Mesodermal cell (in vitro differentiated cells): ENCODE measurements around the gene TICAM2.
A peak's percentile ranks its signal among the peaks of the same experiment; 100 is the strongest.

Experiments
- H3K27ac ChIP-seq: 2 replicates; pipeline ENCODE4 v1.7.0; 2013; ENCODE audit warnings: mild to moderate bottlenecking, low read depth, low read length, moderate library complexity; ENCODE audit not compliant: severe bottlenecking
- H3K36me3 ChIP-seq: 2 replicates; pipeline ENCODE4 v1.7.1; 2013; ENCODE audit warnings: mild to moderate bottlenecking, low read length, moderate library complexity; ENCODE audit not compliant: control insufficient read depth, insufficient read depth
- H3K4me1 ChIP-seq: one replicate; pipeline ENCODE4 v1.7.1; 2013; ENCODE audit warnings: mild to moderate bottlenecking, low read length; ENCODE audit not compliant: insufficient read depth, control insufficient read depth, poor library complexity, severe bottlenecking
- H3K4me3 ChIP-seq: 2 replicates; pipeline ENCODE4 v1.7.0; 2013; ENCODE audit warnings: low read length, control low read depth, mild to moderate bottlenecking; ENCODE audit not compliant: insufficient read depth, poor library complexity, severe bottlenecking; ENCODE audit errors: extremely low read depth
- H3K9me3 ChIP-seq: 2 replicates; pipeline ENCODE4 v1.7.1; 2013; ENCODE audit warnings: mild to moderate bottlenecking, low read length, moderate library complexity; ENCODE audit not compliant: control insufficient read depth
- WGBS, 2 experiments: methylation state at CpG; one replicate each; pipeline ENCODE4 v1.1.5; 2013; ENCODE audit warnings: missing lambda C conversion rate in 2 of 2; ENCODE audit not compliant: insufficient coverage in 2 of 2; 5-methylcytosine and 5-hydroxymethylcytosine counted together

The TICAM2 gene

GRCh38 chr5:115586525-115587146 is 15.6 kb downstream of the TICAM2 start:
- Histone ChIP-seq H3K4me1 (peaks cover 17% of the 10 kb centered on the region), H3K27ac (no peak overlapping the region), H3K4me3 (no peak overlapping the region), H3K9me3 (no peaks in the 10 kb centered on the region), H3K36me3 (no peaks in the 10 kb centered on the region)
- WGBS, 2 experiments = 93 to 94% methylated on average over 3 of the region's 6 CpGs

GRCh38 chr5:115585265-115585664 is 17.0 kb downstream of the TICAM2 start:
- Histone ChIP-seq H3K4me3 (no peak overlapping the region), H3K36me3 (no peaks in the 10 kb centered on the region), H3K9me3 (no peaks in the 10 kb centered on the region), H3K27ac (peak overlapping the region; percentile 30), H3K4me1 (peaks cover 17% of the 10 kb centered on the region)
- WGBS, 2 experiments = 100% methylated on average over 1 of the region's 1 CpG

GRCh38 chr5:115584501-115584900 is 17.8 kb downstream of the TICAM2 start:
- Histone ChIP-seq H3K4me3 (no peak overlapping the region), H3K4me1 (peaks cover 17% of the 10 kb centered on the region), H3K9me3 (no peaks in the 10 kb centered on the region), H3K36me3 (no peaks in the 10 kb centered on the region), H3K27ac (no peak overlapping the region)
- no CpG with 5 or more reads among the region's 1 CpG for WGBS, 2 experiments

- Histone ChIP-seq H3K9me3 (no peaks in the 10 kb centered on the region), H3K4me1 (peaks cover 17% of the 10 kb centered on the region), H3K36me3 (no peaks in the 10 kb centered on the region), H3K27ac (peak overlapping the region; percentile 46), H3K4me3 (no peak overlapping the region)
- WGBS, 2 experiments = 20 to 50% methylated on average over 1 of the region's 3 CpGs
Observed at GRCh38 chr5:115583474-115583873, 18.8 kb downstream of the TICAM2 start.

DNA sequence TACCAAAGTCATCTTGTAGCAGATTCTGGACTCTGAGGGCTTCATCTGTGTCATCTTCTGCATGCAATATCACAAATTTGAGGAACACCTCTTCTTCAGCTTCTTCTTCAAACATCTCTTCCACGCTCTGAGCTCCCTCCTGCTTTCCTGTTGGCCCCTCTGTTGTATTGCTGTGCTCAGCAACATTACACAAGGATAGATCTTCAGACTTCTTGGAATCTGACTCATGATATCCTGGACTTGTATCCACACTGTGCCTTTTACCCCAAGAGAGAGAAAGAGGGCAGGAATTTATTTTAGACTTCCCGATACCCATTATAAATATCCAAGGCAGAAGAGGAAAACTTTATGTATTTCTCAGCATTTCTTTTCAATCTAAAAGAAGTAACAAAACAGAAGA is 21.3 kb downstream of the TICAM2 start:
- H3K36me3 ChIP-seq = no peaks in the 10 kb centered on the region
- H3K4me3 ChIP-seq = no peak overlapping the region
- H3K4me1 ChIP-seq = peaks cover 22% of the 10 kb centered on the region
- no peak overlapping the region for H3K27ac ChIP-seq
- no peaks in the 10 kb centered on the region for H3K9me3 ChIP-seq
- WGBS, 2 experiments = 67 to 100% methylated on average over 1 of the region's 2 CpGs

DNA sequence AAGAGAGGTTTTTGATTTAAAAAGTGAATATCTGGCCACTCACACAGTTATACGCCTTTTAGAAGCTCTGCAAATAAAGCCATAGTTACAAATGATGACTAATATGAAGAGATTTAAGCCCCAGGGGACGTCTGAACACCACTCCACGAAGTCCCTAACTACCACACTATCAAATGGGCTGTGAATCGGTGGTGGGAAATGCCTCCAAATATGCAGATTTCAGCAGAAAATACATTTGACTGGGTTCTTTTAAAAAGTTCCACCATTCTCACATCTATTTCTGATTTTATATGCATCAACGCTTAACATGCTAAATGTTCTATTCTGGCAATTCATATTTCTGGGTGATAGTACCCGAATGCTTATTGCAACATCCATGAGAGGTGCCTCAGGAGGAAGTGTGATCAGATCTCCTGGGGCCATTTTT is 22.5 kb downstream of the TICAM2 start:
- Histone ChIP-seq H3K4me3 (no peak overlapping the region), H3K27ac (no peak overlapping the region), H3K9me3 (no peaks in the 10 kb centered on the region), H3K4me1 (peaks cover 20% of the 10 kb centered on the region), H3K36me3 (no peaks in the 10 kb centered on the region)
- WGBS, 2 experiments = 93 to 100% methylated on average over 3 to 4 of the region's 6 CpGs

DNA sequence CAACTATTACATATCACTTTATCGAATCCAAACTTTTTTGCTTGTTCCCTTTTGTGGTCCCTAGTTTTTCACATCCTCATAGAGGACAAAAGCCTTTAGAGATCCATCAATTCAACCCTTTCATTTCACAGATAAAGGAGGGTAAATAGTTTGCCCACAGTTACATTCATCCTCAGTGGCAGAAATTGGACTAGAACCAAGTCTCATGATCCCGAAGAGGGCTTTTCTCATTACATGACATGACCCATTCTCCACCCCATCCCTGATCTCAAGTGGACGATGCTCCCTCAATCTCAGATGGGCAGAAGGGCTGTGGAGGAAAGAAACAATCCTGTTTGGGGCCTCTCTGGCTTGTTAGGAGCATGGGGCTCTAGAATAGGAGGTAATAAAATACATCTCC is 23.1 kb downstream of the TICAM2 start:
- no peak overlapping the region for H3K27ac ChIP-seq
- H3K4me1 ChIP-seq = peaks cover 20% of the 10 kb centered on the region
- no peaks in the 10 kb centered on the region for H3K9me3 ChIP-seq
- no peak overlapping the region for H3K4me3 ChIP-seq
- 100% methylated on average over 1 of the region's 3 CpGs; no CpG with 5 or more reads in 1 of the 2 experiments for WGBS, 2 experiments
- no peaks in the 10 kb centered on the region for H3K36me3 ChIP-seq

DNA sequence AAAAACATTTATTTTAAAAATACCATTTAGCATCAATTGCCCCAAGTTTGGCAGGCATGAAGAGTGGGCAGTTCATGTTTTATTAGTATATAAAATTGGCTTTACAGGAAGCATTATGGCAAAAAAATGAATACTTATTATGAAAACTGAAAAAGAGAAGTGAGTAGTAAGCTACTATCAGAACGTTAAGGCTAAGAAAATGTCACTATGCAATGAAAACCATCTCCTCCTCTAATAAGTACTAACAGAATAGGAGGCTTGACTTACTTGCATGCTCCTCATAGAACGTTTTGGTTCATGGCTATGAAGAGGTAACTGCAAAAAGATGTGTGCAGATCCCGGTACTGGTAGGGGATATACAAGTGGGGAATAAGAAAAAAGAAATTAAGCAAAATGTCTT is 23.6 kb downstream of the TICAM2 start:
- no CpG with 5 or more reads among the region's 3 CpGs for WGBS, 2 experiments
- Histone ChIP-seq H3K4me3 (no peak overlapping the region), H3K27ac (no peak overlapping the region), H3K9me3 (no peaks in the 10 kb centered on the region), H3K4me1 (peaks cover 19% of the 10 kb centered on the region), H3K36me3 (no peaks in the 10 kb centered on the region)

GRCh38 chr5:115577741-115578140 is 24.5 kb downstream of the TICAM2 start:
- no peaks in the 10 kb centered on the region for H3K36me3 ChIP-seq
- 88 to 96% methylated on average over 4 of the region's 6 CpGs for WGBS, 2 experiments
- H3K4me3 ChIP-seq = no peak overlapping the region
- no peaks in the 10 kb centered on the region for H3K9me3 ChIP-seq
- no peak overlapping the region for H3K27ac ChIP-seq
- H3K4me1 ChIP-seq = peaks cover 17% of the 10 kb centered on the region

DNA sequence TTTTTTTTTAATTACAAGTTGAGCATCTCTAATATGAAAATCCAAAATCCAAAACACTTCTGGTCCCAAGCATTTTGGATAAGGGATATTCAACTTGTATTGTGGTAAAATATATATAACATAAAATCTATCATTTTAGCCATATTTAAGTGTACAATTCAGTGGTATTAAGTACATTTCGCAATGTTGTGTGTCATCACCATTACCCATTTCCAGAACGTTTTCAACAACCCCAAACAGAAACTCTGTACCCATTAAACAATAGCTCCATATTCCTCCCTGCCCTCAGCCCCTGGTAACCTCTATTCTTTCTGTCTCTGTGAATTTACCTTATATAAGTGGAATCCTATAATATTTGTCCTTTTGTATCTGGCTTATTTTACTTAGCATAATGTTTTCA is 24.9 kb downstream of the TICAM2 start:
- H3K4me1 ChIP-seq = peaks cover 19% of the 10 kb centered on the region
- no CpG with 5 or more reads among the region's 2 CpGs for WGBS, 2 experiments
- no peak overlapping the region for H3K4me3 ChIP-seq
- H3K27ac ChIP-seq = no peak overlapping the region
- H3K9me3 ChIP-seq = no peaks in the 10 kb centered on the region
- H3K36me3 ChIP-seq = no peaks in the 10 kb centered on the region

GRCh38 chr5:115575167-115576070 is 26.9 kb downstream of the TICAM2 start:
- WGBS, 2 experiments = 90 to 100% methylated on average over 2 to 4 of the region's 5 CpGs
- Histone ChIP-seq H3K4me1 (peaks cover 19% of the 10 kb centered on the region), H3K36me3 (no peaks in the 10 kb centered on the region), H3K9me3 (no peaks in the 10 kb centered on the region), H3K4me3 (no peak overlapping the region), H3K27ac (peak overlapping the region; percentile 51)
